Liver (tissue), 9 donors: ENCODE results near the gene SEMA7A. TPM values are rescaled to one million over a fixed set of nuclear protein-coding genes. Genes with fewer than 3 reads are reported as not detected.

ENCODE experiments used
- DNase-seq: peaks from one replicate; pipeline ENCODE4 v3.0.0-alpha.2; 2017; ENCODE audit warnings: low spot score
- H3K27ac ChIP-seq, 2 donors: one replicate each; pipeline ENCODE4 v1.7.0; 2013; ENCODE audit warnings: inconsistent platforms in 2 of 2, low read length in 2 of 2, control low read depth in 1 of 2, low read depth in 1 of 2, mild to moderate bottlenecking in 1 of 2
- H3K27me3 ChIP-seq, 4 donors: one replicate each; pipeline versions ENCODE4 v1.6.1 to v1.7.0; 2013; ENCODE audit warnings: low read length in 3 of 4, inconsistent platforms in 1 of 4, mild to moderate bottlenecking in 1 of 4, moderate library complexity in 1 of 4; ENCODE audit not compliant: control insufficient read depth in 4 of 4, insufficient read depth in 4 of 4
- H3K36me3 ChIP-seq, 4 donors: one replicate each; pipeline versions ENCODE4 v1.6.1 to v1.7.0; 2013; ENCODE audit warnings: low read length in 3 of 4, mild to moderate bottlenecking in 3 of 4, low read depth in 1 of 4, moderate library complexity in 1 of 4; ENCODE audit not compliant: control insufficient read depth in 4 of 4, insufficient read depth in 3 of 4
- H3K4me1 ChIP-seq, 4 donors: one replicate each; pipeline versions ENCODE4 v1.6.1 to v1.7.0; 2013; ENCODE audit warnings: low read length in 3 of 4, mild to moderate bottlenecking in 3 of 4, moderate library complexity in 1 of 4; ENCODE audit not compliant: control insufficient read depth in 4 of 4, insufficient read depth in 4 of 4
- H3K4me3 ChIP-seq, 3 donors: one replicate each; pipeline versions ENCODE4 v1.6.1 to v1.7.0; 2013; ENCODE audit warnings: low read length in 3 of 3, control low read depth in 1 of 3, low read depth in 1 of 3, mild to moderate bottlenecking in 1 of 3
- H3K9ac ChIP-seq, 2 donors: one replicate each; pipeline ENCODE4 v1.7.0; 2013; ENCODE audit warnings: low read length in 2 of 2, mild to moderate bottlenecking in 2 of 2, moderate library complexity in 2 of 2, control low read depth in 1 of 2, low read depth in 1 of 2
- H3K9me3 ChIP-seq, 4 donors: one replicate each; pipeline versions ENCODE4 v1.6.1 to v1.7.0; 2013; ENCODE audit warnings: low read length in 3 of 4; ENCODE audit not compliant: control insufficient read depth in 4 of 4
- ATF3 ChIP-seq: IDR thresholded peaks from 2 replicates; pipeline ENCODE4 v1.6.1; 2016; ENCODE audit warnings: antibody characterized with exemption
- CTCF ChIP-seq: fragments of 150-350 bp; IDR thresholded peaks from 2 replicates; pipeline ENCODE4 v1.5.1; 2017; ENCODE audit warnings: improper control_type of control experiment, low read depth, low read length; ENCODE audit not compliant: missing input control
- EGR1 ChIP-seq, 2 donors: IDR thresholded peaks; 2 replicates each; pipeline ENCODE4 v1.6.1; 2016 to 2018; ENCODE audit warnings: antibody characterized with exemption in 2 of 2, low read depth in 2 of 2
- FOXA2 ChIP-seq: IDR thresholded peaks from 2 replicates; pipeline ENCODE4 v1.6.1; 2016; ENCODE audit warnings: antibody characterized with exemption
- GABPA ChIP-seq, 2 donors: IDR thresholded peaks in 1 of 2; conservative IDR thresholded peaks in 1 of 2; 2 replicates each; pipeline ENCODE4 v1.6.1; 2016; ENCODE audit warnings: antibody characterized with exemption in 2 of 2, mild to moderate bottlenecking in 1 of 2, moderate library complexity in 1 of 2
- HNF4G ChIP-seq: IDR thresholded peaks from 2 replicates; pipeline ENCODE4 v1.6.1; 2016; ENCODE audit warnings: antibody characterized with exemption
- JUND ChIP-seq, 2 donors: IDR thresholded peaks; 2 replicates each; pipeline ENCODE4 v1.6.1; 2016; ENCODE audit warnings: antibody characterized with exemption in 2 of 2
- MAX ChIP-seq: IDR thresholded peaks from 2 replicates; pipeline ENCODE4 v1.6.1; 2016; ENCODE audit warnings: antibody characterized with exemption
- NR2F2 ChIP-seq: IDR thresholded peaks from 2 replicates; pipeline ENCODE4 v1.6.1; 2016; ENCODE audit warnings: antibody characterized with exemption
- RAD21 ChIP-seq, 2 donors: IDR thresholded peaks; 2 replicates each; pipeline ENCODE4 v1.6.1; 2016; ENCODE audit warnings: antibody characterized with exemption in 2 of 2, mild to moderate bottlenecking in 2 of 2
- RXRA ChIP-seq, 2 donors: IDR thresholded peaks; 2 replicates each; pipeline ENCODE4 v1.6.1; 2017 to 2018; ENCODE audit warnings: antibody characterized with exemption in 2 of 2, mild to moderate bottlenecking in 1 of 2
- ZBTB33 ChIP-seq: IDR thresholded peaks from 2 replicates; pipeline ENCODE4 v1.6.1; 2016; ENCODE audit warnings: antibody characterized with exemption
- WGBS: extraction: QIAGEN DNeasy Blood & Tissue Kit; methylation state at CpG from one replicate; pipeline ENCODE4 v1.1.7; 2013; 5-methylcytosine and 5-hydroxymethylcytosine counted together
- polyA plus RNA-seq, 2 donors: library from polyadenylated mRNA; stranded (reverse) in 1 of 2; unstranded in 1 of 2; fragments of 200-250 nt in 1 of 2; fragments of >200 nt in 1 of 2; fragmentation: Nextera tagmentation in 1 of 2; extraction: Ambion mirVana in 1 of 2; gene quantifications; one replicate each; pipeline versions ENCODE4 v1.2.1 to v1.2.3, GENCODE V29; 2013 to 2015
- total RNA-seq, 2 donors: library from RNA; depleted of rRNA; stranded (reverse); fragments of >200 nt; gene quantifications; one replicate each; pipeline ENCODE4 v1.2.3, GENCODE V29; 2014
- donor health status: healthy.
- donor health status: healthy.
- donor health status: healthy.
- donor health status: healthy.
- donor health status: healthy.

SEMA7A gene
- total and polyA plus RNA-seq, 4 donors, result 0.14 to 18.1 (median 1.4) TPM

- H3K9me3 ChIP-seq, result no peaks in the 10 kb centered on the region
- no peaks in the 10 kb centered on the region for H3K4me1 ChIP-seq
- DNase-seq, result no peak
- 96% methylated on average over 12 of the region's 12 CpGs for WGBS
- H3K36me3 ChIP-seq, result peaks cover 0 to 8% (median under 1%) of the 10 kb centered on the region in 4 donors
- H3K9ac ChIP-seq, result no peak overlapping the region
- H3K27ac ChIP-seq, result no peak overlapping the region
- H3K4me3 ChIP-seq, result no peak overlapping the region
- no peak for TF ChIP-seq MAX
- no peak for TF ChIP-seq HNF4G
- TF ChIP-seq JUND (IDR thresholded peaks at IDR 0.05), result no peak
- no peak for TF ChIP-seq ATF3
- no peak for TF ChIP-seq EGR1 (IDR thresholded peaks at IDR 0.05; ENCODE audit: low read depth in 2 of 2)
- no peak for TF ChIP-seq GABPA (IDR thresholded peaks at IDR 0.05 in 1 of 2, conservative IDR thresholded peaks at IDR 0.05 in 1 of 2)
- H3K27me3 ChIP-seq, result no peaks in the 10 kb centered on the region
These were observed 37.1 kb upstream of the SEMA7A start for GRCh38 chr15:74470631-74471395.

GRCh38 chr15:74468341-74469032 lies 34.7 kb upstream of the SEMA7A start:
- Histone ChIP-seq H3K9me3 (no peaks in the 10 kb centered on the region), H3K4me3 (no peak overlapping the region), H3K27me3 (no peaks in the 10 kb centered on the region), H3K4me1 (no peaks in the 10 kb centered on the region), H3K27ac (no peak overlapping the region), H3K36me3 (peaks cover 0 to 3% (median under 1%) of the 10 kb centered on the region in 4 donors), H3K9ac (no peak overlapping the region)
- TF ChIP-seq FOXA2, result no peak
- 96% methylated on average over 6 of the region's 6 CpGs for WGBS
- no peak for DNase-seq

GRCh38 chr15:74466570-74466969 lies 32.8 kb upstream of the SEMA7A start:
- Histone ChIP-seq H3K36me3 (peaks cover 0 to 3% (median under 1%) of the 10 kb centered on the region in 4 donors), H3K9ac (no peak overlapping the region), H3K4me1 (peaks cover 4 to 9% (median 6%) of the 10 kb centered on the region in 4 donors), H3K9me3 (no peaks in the 10 kb centered on the region), H3K4me3 (no peak overlapping the region), H3K27ac (no peak overlapping the region), H3K27me3 (no peaks in the 10 kb centered on the region)
- TF ChIP-seq ZBTB33, result no peak
- TF ChIP-seq RAD21 (IDR thresholded peaks at IDR 0.05), result no peak
- TF ChIP-seq RXRA (IDR thresholded peaks at IDR 0.05), result no peak
- no peak for TF ChIP-seq FOXA2
- no peak for TF ChIP-seq GABPA (IDR thresholded peaks at IDR 0.05 in 1 of 2, conservative IDR thresholded peaks at IDR 0.05 in 1 of 2)
- no peak for TF ChIP-seq EGR1 (IDR thresholded peaks at IDR 0.05; ENCODE audit: low read depth in 2 of 2)
- no peak for TF ChIP-seq CTCF
- no peak for TF ChIP-seq NR2F2
- no peak for TF ChIP-seq JUND (IDR thresholded peaks at IDR 0.05)
- no peak for DNase-seq
- 100% methylated on average over 1 of the region's 1 CpG for WGBS
